ENCODE results near the gene SLC23A2.

GRCh38 chr20:4950841-4951240, 50.5 kb downstream of the SLC23A2 start:
- TF ChIP-seq CTCF (IDR thresholded peaks at IDR 0.05; ENCODE audit: low read depth, low read length) (no peak), EZH2phosphoT487 (IDR thresholded peaks at IDR 0.05; ENCODE audit: low read depth) (no peak)
